Activated T-cell treated with anti-CD3 and anti-CD28 coated beads, Interleukin-2, amount 50 U/mL, for 72 hours (primary cell): ENCODE results near the gene RBMS3. TPM values are rescaled to one million over a fixed set of nuclear protein-coding genes. Genes with fewer than 3 reads are reported as not detected.

Experiments used
- ATAC-seq, 2 donors: fragments of 150-1000 bp; cut with Tn5 transposase; replicated peaks in 1 of 2; 2 replicates each; pipeline ENCODE4 v1.10.0; 2021; ENCODE audit warnings: moderate library complexity in 2 of 2, mild to moderate bottlenecking in 1 of 2
- DNase-seq, 2 donors: peaks; one replicate each; pipeline ENCODE4 v3.0.0; 2021 to 2022; ENCODE audit warnings: mixed read lengths in 1 of 2
- H3K27ac Mint-ChIP-seq: one replicate; pipeline ENCODE4 v1.8.0; 2022; ENCODE audit warnings: mild to moderate bottlenecking, moderate library complexity, mixed read lengths
- H3K27me3 Mint-ChIP-seq: one replicate; pipeline ENCODE4 v1.8.0; 2022; ENCODE audit warnings: low read depth, mixed read lengths
- H3K36me3 Mint-ChIP-seq, 2 donors: one replicate each; pipeline ENCODE4 v1.8.0; 2022; ENCODE audit warnings: mixed read lengths in 2 of 2, mild to moderate bottlenecking in 1 of 2; ENCODE audit not compliant: insufficient read depth in 2 of 2
- H3K4me1 Mint-ChIP-seq: one replicate; pipeline ENCODE4 v1.8.0; 2022; ENCODE audit warnings: low read depth, mixed read lengths
- H3K4me3 Mint-ChIP-seq, 2 donors: one replicate each; pipeline ENCODE4 v1.8.0; 2022; ENCODE audit warnings: mild to moderate bottlenecking in 2 of 2, mixed read lengths in 2 of 2, moderate library complexity in 2 of 2
- H3K9me3 Mint-ChIP-seq, 2 donors: one replicate each; pipeline ENCODE4 v1.8.0; 2022; ENCODE audit warnings: mixed read lengths in 2 of 2
- total RNA-seq, 2 donors: library from RNA; stranded (reverse); gene quantifications; one replicate each; pipeline ENCODE4 v1.2.3, GENCODE V29; 2022

Gene RBMS3
- total RNA-seq, 2 donors from 2014 or later: 2.5 to 3.0 TPM

DNA sequence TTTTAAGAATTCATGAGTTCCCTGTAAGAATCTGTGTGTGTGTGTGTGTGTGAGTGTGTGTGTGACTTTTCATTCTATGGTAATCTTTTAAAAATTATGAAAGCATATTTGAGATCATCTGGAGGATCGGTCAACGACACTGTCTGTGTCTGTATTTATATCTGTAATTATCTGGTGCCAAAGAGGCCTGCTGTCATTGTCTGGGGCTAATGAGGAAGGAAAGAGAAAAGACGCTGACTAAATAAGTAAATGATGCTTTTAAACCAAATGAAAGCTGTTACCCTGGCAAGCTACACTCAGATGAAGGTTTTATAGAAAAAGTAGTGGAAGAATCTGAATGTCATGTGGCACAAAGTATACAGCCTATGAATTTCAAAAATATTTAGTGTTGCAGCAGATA is 439.8 kb downstream of the RBMS3 start:
- Mint-ChIP-seq H3K27me3 (no peaks in the 10 kb centered on the region), H3K27ac (no peak overlapping the region), H3K4me3 (no peak overlapping the region), H3K36me3 (no peaks in the 10 kb centered on the region), H3K4me1 (no peaks in the 10 kb centered on the region), H3K9me3 (no peaks in the 10 kb centered on the region)
- ATAC-seq: no peak
- no peak for DNase-seq

DNA sequence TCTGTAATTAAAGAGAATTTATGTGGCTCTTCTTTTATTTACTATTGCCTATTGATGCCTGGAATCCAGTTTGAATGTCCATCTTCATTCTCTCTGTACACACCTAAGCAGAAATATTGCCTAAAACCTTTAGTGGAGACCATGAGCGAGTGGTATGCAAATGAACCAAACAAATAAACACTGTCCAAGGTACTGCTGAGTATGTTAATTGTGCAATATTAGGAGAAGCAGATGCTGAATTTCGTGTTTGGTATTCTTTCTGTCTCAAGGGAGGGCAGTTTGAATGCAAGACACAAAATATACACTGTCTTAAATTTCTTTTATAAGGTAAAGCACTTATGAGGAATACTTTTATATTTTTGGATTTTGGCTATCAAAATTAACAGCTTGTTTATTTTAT is 440.9 kb downstream of the RBMS3 start:
- Mint-ChIP-seq H3K36me3 (no peaks in the 10 kb centered on the region), H3K27ac (no peak overlapping the region), H3K4me3 (no peak overlapping the region), H3K4me1 (no peaks in the 10 kb centered on the region), H3K27me3 (no peaks in the 10 kb centered on the region), H3K9me3 (peaks cover 0 to 4% of the 10 kb centered on the region in 2 donors)
- DNase-seq (no peak), ATAC-seq (no peak)

DNA sequence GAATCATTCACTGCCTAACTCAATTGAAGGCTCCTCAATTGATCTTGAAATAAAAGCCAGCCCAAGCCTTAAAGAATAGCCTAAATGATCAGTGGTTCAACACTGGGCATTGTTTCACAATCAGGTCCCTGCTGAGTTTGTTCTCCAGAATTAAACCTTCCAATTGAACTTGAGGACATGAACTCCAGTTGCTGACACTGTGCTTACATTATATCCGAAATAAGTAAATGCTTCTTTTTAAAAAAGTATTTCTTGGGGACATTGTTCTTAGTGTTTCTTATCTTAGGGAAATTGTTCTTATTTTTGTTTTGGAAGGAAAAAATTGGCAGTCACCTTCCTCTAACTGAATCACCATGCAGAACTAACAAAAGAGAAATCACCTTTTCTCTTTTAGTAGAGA is 450.2 kb downstream of the RBMS3 start:
- H3K36me3 Mint-ChIP-seq: no peaks in the 10 kb centered on the region
- no peak overlapping the region for H3K27ac Mint-ChIP-seq
- peaks cover 8% of the 10 kb centered on the region for H3K27me3 Mint-ChIP-seq
- DNase-seq: no peak
- no peaks in the 10 kb centered on the region for H3K4me1 Mint-ChIP-seq
- no peak overlapping the region for H3K4me3 Mint-ChIP-seq
- peaks cover 4 to 5% of the 10 kb centered on the region in 2 donors for H3K9me3 Mint-ChIP-seq
- ATAC-seq: no peak

DNA sequence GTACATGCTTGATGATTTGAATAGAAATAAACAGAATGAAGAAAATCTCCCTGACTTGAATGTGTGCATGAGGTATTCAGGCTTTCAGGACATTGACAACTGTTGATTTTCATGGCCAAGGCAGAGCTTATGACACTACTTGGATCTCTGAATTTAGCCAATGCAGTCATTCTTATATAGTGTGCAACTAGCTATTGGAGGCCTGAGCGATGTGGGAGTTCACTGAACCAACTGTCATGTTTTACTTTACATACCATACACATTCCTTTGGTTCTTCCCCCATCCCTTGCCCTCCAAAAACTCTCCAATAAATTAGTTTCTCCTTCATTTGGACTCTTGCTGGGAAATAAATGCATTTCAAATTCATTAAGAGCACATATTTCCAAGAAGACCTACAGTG is 460.4 kb downstream of the RBMS3 start:
- no peaks in the 10 kb centered on the region for H3K27me3 Mint-ChIP-seq
- H3K4me3 Mint-ChIP-seq: no peak overlapping the region
- H3K36me3 Mint-ChIP-seq: no peaks in the 10 kb centered on the region
- no peaks in the 10 kb centered on the region for H3K9me3 Mint-ChIP-seq
- DNase-seq: no peak
- no peak overlapping the region for H3K27ac Mint-ChIP-seq
- no peaks in the 10 kb centered on the region for H3K4me1 Mint-ChIP-seq
- ATAC-seq: no peak

DNA sequence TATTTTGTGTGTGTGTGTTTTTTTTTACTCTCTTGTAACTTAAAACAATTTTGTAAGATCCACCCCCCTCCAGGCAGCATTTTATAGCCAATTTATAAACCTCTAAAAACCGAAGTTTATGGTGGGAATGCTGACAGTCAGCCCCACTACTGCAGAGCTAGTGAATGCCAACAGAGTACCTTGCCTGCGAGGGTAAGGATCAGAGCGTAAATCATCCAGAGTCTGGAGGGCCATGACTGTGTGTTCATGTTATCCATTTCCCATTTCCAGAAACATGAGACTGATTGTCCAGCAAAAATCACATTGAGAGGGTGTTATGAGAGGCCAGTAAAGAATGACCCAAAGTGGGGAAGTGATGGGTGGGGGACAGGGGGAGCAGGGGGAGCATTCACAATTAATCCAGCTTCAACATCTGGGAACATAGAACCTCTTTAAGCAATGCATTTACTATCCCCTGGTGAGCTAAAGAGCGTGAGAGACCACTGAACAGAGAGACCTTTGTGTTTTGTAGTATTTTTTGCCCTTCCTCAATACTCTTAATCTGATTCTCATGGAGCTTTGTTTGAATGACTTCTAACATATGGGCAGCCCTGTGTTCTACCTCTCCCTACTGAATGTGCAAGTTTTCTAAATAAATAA is 464.5 kb downstream of the RBMS3 start:
- ATAC-seq: no peak
- Mint-ChIP-seq H3K4me1 (no peaks in the 10 kb centered on the region), H3K4me3 (no peak overlapping the region), H3K36me3 (no peaks in the 10 kb centered on the region), H3K9me3 (no peaks in the 10 kb centered on the region), H3K27me3 (peaks cover 11% of the 10 kb centered on the region), H3K27ac (no peak overlapping the region)
- DNase-seq: no peak

DNA sequence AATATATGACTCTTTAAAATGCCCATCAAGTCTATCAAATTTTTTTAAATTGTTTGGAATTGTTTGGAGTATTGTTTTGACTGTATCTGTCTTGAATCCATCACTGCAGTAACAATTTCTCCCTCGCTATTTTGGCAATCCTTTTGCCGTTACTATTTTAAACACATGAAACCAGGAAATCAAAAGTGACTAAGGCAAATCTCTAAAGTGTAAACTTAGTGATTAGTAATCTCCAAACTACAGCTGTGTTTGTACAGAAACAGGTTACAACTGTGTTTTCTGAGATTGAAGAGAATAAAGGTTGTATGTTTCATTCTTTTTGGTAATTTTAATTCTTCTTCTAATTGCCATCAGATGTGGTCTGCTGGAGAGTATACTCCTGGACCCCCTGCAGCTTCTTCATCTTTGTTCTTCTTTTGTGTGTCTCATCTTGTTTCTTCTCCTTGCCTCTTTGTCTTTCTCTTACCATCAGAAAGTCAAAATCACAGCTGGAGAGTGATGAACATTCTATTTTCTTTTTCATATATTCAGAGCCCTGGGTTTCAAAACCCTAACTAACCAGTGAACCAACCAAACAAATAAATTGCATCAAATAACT is 465.4 kb downstream of the RBMS3 start:
- no peak for ATAC-seq

DNA sequence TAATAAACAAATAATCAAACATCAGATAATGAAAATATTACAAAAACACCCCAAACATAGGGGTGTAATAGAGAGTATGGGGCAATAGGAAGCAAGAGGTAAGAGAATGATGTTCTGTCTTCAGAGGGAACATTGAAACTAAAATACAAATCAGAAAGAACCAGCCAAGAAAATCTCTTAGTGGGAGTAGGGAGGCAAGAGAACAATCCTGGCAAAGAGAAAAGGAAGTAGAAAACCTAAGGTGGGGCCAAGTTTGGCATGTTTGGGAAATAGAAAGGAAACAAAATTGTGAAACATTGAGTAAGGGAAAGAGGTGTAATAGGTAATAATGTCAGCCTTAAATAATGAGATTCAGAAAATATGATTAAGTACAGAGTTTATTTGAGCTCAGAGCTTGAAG is 467.1 kb downstream of the RBMS3 start:
- Mint-ChIP-seq H3K27me3 (peaks cover 11% of the 10 kb centered on the region), H3K36me3 (no peaks in the 10 kb centered on the region), H3K4me1 (no peaks in the 10 kb centered on the region), H3K9me3 (no peaks in the 10 kb centered on the region), H3K27ac (no peak overlapping the region), H3K4me3 (no peak overlapping the region)
- no peak for ATAC-seq
- DNase-seq: no peak

More for the DNA sequence above, 465.4 kb downstream of the RBMS3 start:
- no peaks in the 10 kb centered on the region for H3K36me3 Mint-ChIP-seq
- no peaks in the 10 kb centered on the region for H3K9me3 Mint-ChIP-seq
- no peaks in the 10 kb centered on the region for H3K4me1 Mint-ChIP-seq
- DNase-seq: no peak
- peaks cover 11% of the 10 kb centered on the region for H3K27me3 Mint-ChIP-seq
- H3K27ac Mint-ChIP-seq: no peak overlapping the region
- no peak overlapping the region for H3K4me3 Mint-ChIP-seq

DNA sequence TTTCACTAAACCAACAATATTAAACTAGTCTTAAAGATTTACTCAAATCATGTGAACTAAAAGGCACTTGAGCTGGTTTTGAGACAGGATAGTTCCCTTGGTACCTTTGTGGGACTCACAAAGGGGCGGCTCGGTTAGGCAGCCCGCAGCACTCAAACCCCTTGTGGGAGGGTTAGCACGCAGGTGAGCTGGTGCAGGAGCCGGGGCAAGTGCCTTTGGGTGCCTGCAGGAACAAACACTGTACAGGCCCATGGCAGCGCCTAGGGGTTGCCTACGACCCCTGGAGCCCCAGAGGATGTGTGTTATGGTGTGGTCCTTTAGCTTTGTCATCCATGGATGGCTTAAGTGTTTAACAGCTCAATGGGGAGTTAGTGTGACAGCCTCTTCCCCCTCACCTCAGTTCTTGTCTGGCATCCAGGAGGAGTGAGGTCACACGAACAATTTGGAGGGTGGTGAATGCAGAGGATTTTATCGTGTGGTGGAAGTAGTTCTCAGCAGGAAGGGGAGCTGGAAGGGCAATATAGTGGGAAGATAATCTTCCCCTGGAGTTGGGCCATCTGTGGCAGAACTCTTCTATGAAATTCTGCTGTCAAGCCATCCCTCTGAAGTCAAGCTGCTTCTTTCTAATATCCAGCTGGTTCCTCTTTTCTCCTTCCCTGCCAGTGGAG is 470.9 kb downstream of the RBMS3 start:
- peaks cover 6% of the 10 kb centered on the region for H3K4me1 Mint-ChIP-seq
- no peak overlapping the region for H3K4me3 Mint-ChIP-seq
- no peaks in the 10 kb centered on the region for H3K9me3 Mint-ChIP-seq
- peak in 1 of 2 donors; percentile 1 for DNase-seq
- no peaks in the 10 kb centered on the region for H3K36me3 Mint-ChIP-seq
- peaks cover 22% of the 10 kb centered on the region for H3K27me3 Mint-ChIP-seq
- no peak for ATAC-seq
- no peak overlapping the region for H3K27ac Mint-ChIP-seq

DNA sequence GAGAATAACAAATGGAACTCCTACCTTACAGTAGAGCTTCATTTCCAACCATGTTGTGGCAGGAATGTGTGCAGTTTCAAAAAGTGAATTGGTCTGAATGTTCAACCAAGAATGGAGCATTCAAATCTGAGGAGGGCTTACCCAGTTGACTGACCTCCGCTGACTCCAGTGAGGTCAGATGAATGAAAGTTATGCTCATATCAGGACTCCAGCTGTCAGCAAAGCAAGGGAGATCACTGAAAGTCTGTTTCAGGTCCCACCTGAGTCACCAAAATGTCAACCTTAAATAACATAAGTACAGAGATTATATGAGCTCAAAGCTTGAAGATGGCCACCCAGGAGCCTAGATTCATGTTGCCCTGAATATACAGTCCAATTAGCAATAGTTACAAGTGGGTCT is 473.5 kb downstream of the RBMS3 start:
- H3K27me3 Mint-ChIP-seq: peaks cover 11% of the 10 kb centered on the region
- H3K27ac Mint-ChIP-seq: no peak overlapping the region
- ATAC-seq (peak; percentile 44 to 73), DNase-seq (peak in 1 of 2 donors; percentile 2)
- H3K4me1 Mint-ChIP-seq: peaks cover 6% of the 10 kb centered on the region
- no peaks in the 10 kb centered on the region for H3K36me3 Mint-ChIP-seq
- H3K9me3 Mint-ChIP-seq: no peaks in the 10 kb centered on the region
- no peak overlapping the region for H3K4me3 Mint-ChIP-seq

DNA sequence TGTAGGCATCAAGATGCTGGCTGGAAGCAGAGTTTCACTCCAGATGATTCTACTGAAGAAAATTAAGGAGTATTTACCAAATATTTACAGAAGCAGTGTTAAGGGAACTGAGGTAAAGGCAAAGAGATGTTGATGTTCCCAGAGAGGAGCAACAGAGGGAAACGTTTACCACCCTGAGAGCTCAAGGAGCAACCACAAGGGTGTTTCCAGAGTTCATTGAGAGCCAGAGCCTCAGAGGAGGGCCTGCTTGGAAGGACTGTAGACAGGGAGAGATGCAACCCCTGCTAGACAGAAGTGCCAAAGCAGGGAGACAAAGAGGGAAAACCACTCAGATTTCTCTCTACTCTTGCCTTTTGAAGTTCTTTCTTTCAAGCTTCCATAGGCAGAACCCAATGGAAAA is 474.5 kb downstream of the RBMS3 start:
- H3K4me3 Mint-ChIP-seq: no peak overlapping the region

DNA sequence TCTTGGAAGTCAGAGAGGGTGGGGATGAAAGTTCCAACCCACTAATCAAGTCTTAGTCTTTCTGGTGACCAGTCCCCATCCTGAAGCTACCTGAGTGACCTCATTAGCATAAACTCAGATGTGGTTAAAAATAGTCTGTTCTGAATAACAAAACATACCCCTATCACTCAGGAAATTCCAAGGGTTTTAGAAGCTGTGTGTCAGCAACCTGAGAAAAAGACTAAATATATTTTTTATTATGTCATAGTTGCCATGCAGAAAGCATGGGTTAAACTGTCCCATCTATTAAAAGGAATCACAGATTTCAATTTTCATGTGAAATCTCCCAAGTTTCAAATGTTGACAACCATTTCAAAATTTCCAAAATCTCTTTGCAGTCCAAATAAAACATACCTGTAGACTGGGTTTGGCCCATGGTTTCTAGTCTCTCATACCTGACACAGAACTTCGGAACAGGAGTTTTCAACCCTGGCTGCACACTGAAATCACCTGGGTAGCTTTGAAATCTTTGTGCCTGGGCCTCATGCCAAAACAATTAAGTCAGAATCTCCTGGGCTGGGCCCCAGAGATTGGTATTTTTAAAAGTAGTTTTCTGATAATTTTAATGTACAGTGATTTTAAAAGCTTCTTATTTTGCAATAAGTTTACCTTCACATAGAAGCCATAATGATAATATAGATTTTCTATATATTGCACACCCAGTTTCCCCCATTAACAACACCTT is 476.3 kb downstream of the RBMS3 start:
- Mint-ChIP-seq H3K4me3 (no peak overlapping the region), H3K27ac (no peak overlapping the region), H3K27me3 (peaks cover 16% of the 10 kb centered on the region), H3K4me1 (peaks cover 6% of the 10 kb centered on the region), H3K36me3 (no peaks in the 10 kb centered on the region), H3K9me3 (no peaks in the 10 kb centered on the region)
- ATAC-seq (no peak), DNase-seq (no peak)

More for the DNA sequence above, 474.5 kb downstream of the RBMS3 start:
- DNase-seq (no peak), ATAC-seq (no peak)
- H3K36me3 Mint-ChIP-seq: no peaks in the 10 kb centered on the region
- peaks cover 16% of the 10 kb centered on the region for H3K27me3 Mint-ChIP-seq
- no peaks in the 10 kb centered on the region for H3K9me3 Mint-ChIP-seq
- H3K27ac Mint-ChIP-seq: no peak overlapping the region
- peaks cover 6% of the 10 kb centered on the region for H3K4me1 Mint-ChIP-seq

DNA sequence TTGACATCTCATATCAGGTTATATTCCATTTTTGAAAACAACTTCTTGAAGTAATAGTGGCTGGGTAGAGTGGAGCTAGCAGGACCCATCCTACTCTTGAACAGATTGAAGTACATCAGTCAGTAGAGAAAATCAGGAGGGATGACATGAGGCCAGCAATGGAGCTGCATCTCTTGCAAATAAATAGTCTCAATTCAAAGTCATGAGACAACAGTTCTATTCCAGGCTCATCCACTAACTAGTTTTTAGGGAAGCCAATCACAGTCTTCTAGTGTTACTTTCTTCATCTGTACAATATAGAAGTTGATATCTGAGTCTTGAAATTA is 477.2 kb downstream of the RBMS3 start:
- no peak for ATAC-seq

More for the DNA sequence above, 477.2 kb downstream of the RBMS3 start:
- Mint-ChIP-seq H3K36me3 (no peaks in the 10 kb centered on the region), H3K4me3 (no peak overlapping the region), H3K27me3 (peaks cover 16% of the 10 kb centered on the region), H3K4me1 (peaks cover 6% of the 10 kb centered on the region), H3K9me3 (no peaks in the 10 kb centered on the region), H3K27ac (no peak overlapping the region)
- DNase-seq: no peak
